SK-N-SH (cell line): Measurements from ENCODE around the gene PRPF6.

Experiments used
- SIN3A ChIP-seq: IDR thresholded peaks from 2 replicates; pipeline ENCODE4 v1.6.1; 2012; ENCODE audit warnings: low read depth, mild to moderate bottlenecking, low read length, moderate library complexity, borderline replicate concordance
- TCF12 ChIP-seq: IDR thresholded peaks from 2 replicates; pipeline ENCODE4 v1.4.0; 2012
- TF ChIP-seq, protein P1 (sequence below): fragments of 200-600 bp; sonication (generic); IDR thresholded peaks from 2 replicates; pipeline ENCODE4 v1.6.1; 2017; ENCODE audit warnings: antibody characterized with exemption, mild to moderate bottlenecking, moderate library complexity
- TF ChIP-seq, protein P2 (sequence below): IDR thresholded peaks from 2 replicates; pipeline ENCODE4 v1.4.0; 2012; ENCODE audit warnings: low read depth, borderline replicate concordance
- TF ChIP-seq, protein P3 (sequence below): fragments of 150-350 bp; IDR thresholded peaks from 2 replicates; pipeline ENCODE4 v1.6.1; 2017; ENCODE audit warnings: antibody characterized with exemption, low read length, low read depth, borderline replicate concordance

DNA sequence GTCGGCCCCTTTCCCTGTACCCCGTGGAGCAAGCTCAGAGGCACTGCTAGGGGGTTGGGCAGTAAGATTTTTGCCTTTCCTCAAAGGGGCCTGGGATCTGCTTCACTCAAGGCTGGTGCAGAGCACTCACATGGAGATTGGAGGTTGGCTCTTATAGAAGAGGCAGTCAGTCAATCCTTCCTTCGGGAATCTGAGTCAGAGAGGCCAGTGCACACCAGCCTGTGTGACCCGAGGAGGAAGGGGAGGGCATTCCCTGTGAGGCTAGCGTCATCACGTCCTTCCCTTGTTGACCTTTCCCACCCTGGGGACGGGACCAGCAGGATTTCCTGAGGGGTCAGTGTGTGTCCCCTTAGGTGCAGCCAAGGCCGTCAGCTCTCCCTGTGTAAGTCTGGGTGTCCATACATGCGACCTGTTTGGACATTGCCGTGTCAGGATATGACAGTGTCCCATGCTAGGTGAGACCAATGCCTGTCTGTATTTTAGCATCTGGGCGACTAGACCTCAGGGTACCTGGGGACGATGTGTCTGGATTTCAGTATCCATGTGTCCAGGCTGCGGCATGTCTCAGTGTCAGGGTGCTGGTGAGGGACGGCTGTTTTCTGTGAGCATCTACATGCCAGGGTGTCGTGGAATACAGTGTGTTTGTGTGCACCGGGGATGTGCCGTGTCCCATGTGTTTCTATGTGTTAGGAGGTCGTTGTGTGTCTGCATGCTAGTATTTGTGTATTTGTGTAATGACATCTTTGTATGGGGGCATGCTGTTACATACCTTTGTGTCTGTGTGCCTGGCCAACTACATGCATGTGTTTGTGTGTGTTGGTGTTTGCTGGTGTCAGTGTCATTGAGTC, 8.4 kb upstream of the PRPF6 start:
- TF ChIP-seq, protein P1, sequence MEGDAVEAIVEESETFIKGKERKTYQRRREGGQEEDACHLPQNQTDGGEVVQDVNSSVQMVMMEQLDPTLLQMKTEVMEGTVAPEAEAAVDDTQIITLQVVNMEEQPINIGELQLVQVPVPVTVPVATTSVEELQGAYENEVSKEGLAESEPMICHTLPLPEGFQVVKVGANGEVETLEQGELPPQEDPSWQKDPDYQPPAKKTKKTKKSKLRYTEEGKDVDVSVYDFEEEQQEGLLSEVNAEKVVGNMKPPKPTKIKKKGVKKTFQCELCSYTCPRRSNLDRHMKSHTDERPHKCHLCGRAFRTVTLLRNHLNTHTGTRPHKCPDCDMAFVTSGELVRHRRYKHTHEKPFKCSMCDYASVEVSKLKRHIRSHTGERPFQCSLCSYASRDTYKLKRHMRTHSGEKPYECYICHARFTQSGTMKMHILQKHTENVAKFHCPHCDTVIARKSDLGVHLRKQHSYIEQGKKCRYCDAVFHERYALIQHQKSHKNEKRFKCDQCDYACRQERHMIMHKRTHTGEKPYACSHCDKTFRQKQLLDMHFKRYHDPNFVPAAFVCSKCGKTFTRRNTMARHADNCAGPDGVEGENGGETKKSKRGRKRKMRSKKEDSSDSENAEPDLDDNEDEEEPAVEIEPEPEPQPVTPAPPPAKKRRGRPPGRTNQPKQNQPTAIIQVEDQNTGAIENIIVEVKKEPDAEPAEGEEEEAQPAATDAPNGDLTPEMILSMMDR: no peak
- TF ChIP-seq TCF12 (no peak), SIN3A (no peak)
- TF ChIP-seq, protein P2, sequence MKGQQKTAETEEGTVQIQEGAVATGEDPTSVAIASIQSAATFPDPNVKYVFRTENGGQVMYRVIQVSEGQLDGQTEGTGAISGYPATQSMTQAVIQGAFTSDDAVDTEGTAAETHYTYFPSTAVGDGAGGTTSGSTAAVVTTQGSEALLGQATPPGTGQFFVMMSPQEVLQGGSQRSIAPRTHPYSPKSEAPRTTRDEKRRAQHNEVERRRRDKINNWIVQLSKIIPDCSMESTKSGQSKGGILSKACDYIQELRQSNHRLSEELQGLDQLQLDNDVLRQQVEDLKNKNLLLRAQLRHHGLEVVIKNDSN: no peak
- TF ChIP-seq, protein P3, sequence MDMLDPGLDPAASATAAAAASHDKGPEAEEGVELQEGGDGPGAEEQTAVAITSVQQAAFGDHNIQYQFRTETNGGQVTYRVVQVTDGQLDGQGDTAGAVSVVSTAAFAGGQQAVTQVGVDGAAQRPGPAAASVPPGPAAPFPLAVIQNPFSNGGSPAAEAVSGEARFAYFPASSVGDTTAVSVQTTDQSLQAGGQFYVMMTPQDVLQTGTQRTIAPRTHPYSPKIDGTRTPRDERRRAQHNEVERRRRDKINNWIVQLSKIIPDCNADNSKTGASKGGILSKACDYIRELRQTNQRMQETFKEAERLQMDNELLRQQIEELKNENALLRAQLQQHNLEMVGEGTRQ: no peak
